NAMALWA (cell line): ENCODE results near the gene HSD11B2.

ENCODE experiments used
- DNase-seq: peaks from one replicate; pipeline ENCODE4 v3.0.0-alpha.2; 2015; ENCODE audit warnings: low spot score

HSD11B2 gene

GRCh38 chr16:67430977-67431774 lies at the start of gene HSD11B2:
HSD11B2 (plus strand) TSS chr16:67431121; CDS start chr16:67431249, 128 bp downstream.
- DNase-seq: no peak

- DNase-seq: no peak
Observed at GRCh38 chr16:67383284-67383683, 47.6 kb upstream of the HSD11B2 start.

- no peak for DNase-seq
Observed at GRCh38 chr16:67384778-67385510, 46.0 kb upstream of the HSD11B2 start.

GRCh38 chr16:67386861-67387455 lies 44.0 kb upstream of the HSD11B2 start:
- DNase-seq: no peak

- no peak for DNase-seq
Observed at GRCh38 chr16:67387479-67388079, 43.3 kb upstream of the HSD11B2 start.

- DNase-seq: no peak
Observed at GRCh38 chr16:67388191-67388590, 42.7 kb upstream of the HSD11B2 start.

GRCh38 chr16:67388591-67388990 lies 42.3 kb upstream of the HSD11B2 start:
- no peak for DNase-seq

GRCh38 chr16:67389911-67390815 lies 40.8 kb upstream of the HSD11B2 start:
- DNase-seq: no peak

- DNase-seq: no peak
Observed at GRCh38 chr16:67390816-67391423, 40.0 kb upstream of the HSD11B2 start.

GRCh38 chr16:67391424-67392300 lies 39.3 kb upstream of the HSD11B2 start:
- peak; percentile 38 for DNase-seq

GRCh38 chr16:67392301-67393059 lies 38.4 kb upstream of the HSD11B2 start:
- DNase-seq: no peak

- DNase-seq: no peak
Observed at GRCh38 chr16:67393111-67393787, 37.7 kb upstream of the HSD11B2 start, which contains the start of gene TPPP3. TPPP3 (minus strand) TSS chr16:67393498; CDS start chr16:67391111, 2,387 bp downstream.

- DNase-seq: no peak
Observed at GRCh38 chr16:67393788-67394154, 37.1 kb upstream of the HSD11B2 start.

GRCh38 chr16:67394155-67395104 lies 36.5 kb upstream of the HSD11B2 start:
- DNase-seq: no peak

- no peak for DNase-seq
Observed at GRCh38 chr16:67395105-67395457, 35.8 kb upstream of the HSD11B2 start.

GRCh38 chr16:67395458-67396158 lies 35.3 kb upstream of the HSD11B2 start:
- DNase-seq: no peak
